AG08395 (cell line): Measurements from ENCODE around the gene VCP.

ENCODE experiments used
- DNase-seq: peaks from one replicate; pipeline ENCODE4 v3.0.0; 2012; ENCODE audit warnings: mixed read lengths, low spot score

The VCP gene

GRCh38 chr9:35014517-35014916 lies 57.9 kb downstream of the VCP start:
- DNase-seq, result no peak

- no peak for DNase-seq
These were observed 62.0 kb downstream of the VCP start for GRCh38 chr9:35010351-35010958.
